Gastrocnemius medialis (tissue), 4 donors: ENCODE data around the gene TLR5. TPM values are rescaled to one million over a fixed set of nuclear protein-coding genes. Genes with fewer than 3 reads are reported as not detected.

ENCODE experiments used
- ATAC-seq, 2 donors: fragments of 150-250 bp; one replicate each; pipeline ENCODE4 v1.9.1; 2016
- DNase-seq, 2 donors: peaks; one replicate each; pipeline ENCODE4 v3.0.0-alpha.2; 2019
- H3K27ac ChIP-seq, 4 donors: fragments of 200-600 bp; sonication (generic); 1 replicate in 1 of 4; 2 replicates in 3 of 4; pipeline ENCODE4 v1.5.1; 2016 to 2018; ENCODE audit warnings: mild to moderate bottlenecking in 2 of 4, moderate library complexity in 1 of 4
- H3K27me3 ChIP-seq, 3 donors: fragments of 200-600 bp; sonication (generic) in 2 of 3; 1 replicate in 1 of 3; 2 replicates in 2 of 3; pipeline versions ENCODE4 v1.5.1 to v1.6.0; 2016 to 2019; ENCODE audit warnings: mild to moderate bottlenecking in 1 of 3, moderate library complexity in 1 of 3
- H3K36me3 ChIP-seq, 2 donors: fragments of 200-600 bp; sonication (generic) in 1 of 2; one replicate each; pipeline ENCODE4 v1.5.1; 2017 to 2018
- H3K4me1 ChIP-seq, 2 donors: fragments of 200-600 bp; sonication (generic) in 1 of 2; one replicate each; pipeline ENCODE4 v1.5.1; 2016 to 2017; ENCODE audit warnings: mild to moderate bottlenecking in 2 of 2
- H3K4me3 ChIP-seq, 4 donors: fragments of 200-600 bp; sonication (generic) in 3 of 4; 1 replicate in 1 of 4; 2 replicates in 3 of 4; pipeline ENCODE4 v1.5.1; 2016 to 2019; ENCODE audit warnings: mild to moderate bottlenecking in 2 of 4
- H3K9me3 ChIP-seq, 3 donors: fragments of 200-600 bp; sonication (generic) in 2 of 3; 1 replicate in 1 of 3; 2 replicates in 2 of 3; pipeline ENCODE4 v1.5.1; 2016 to 2019
- CTCF ChIP-seq, 5 experiments: fragments of 450-650 bp in 3 of 5; fragments of 200-600 bp in 2 of 5; sonication (generic) in 2 of 5; IDR thresholded peaks in 4 of 5; conservative IDR thresholded peaks in 1 of 5; 1 replicate in 4 of 5; 2 replicates in 1 of 5; pipeline ENCODE4 v1.5.1; 2016 to 2019; ENCODE audit warnings: antibody characterized with exemption in 5 of 5, mild to moderate bottlenecking in 3 of 5, moderate library complexity in 3 of 5
- POLR2A ChIP-seq, 2 donors: fragments of 450-650 bp; IDR thresholded peaks; one replicate each; pipeline ENCODE4 v1.6.1; 2017; ENCODE audit warnings: antibody characterized with exemption in 2 of 2, mild to moderate bottlenecking in 2 of 2, moderate library complexity in 2 of 2
- in situ Hi-C, 4 donors: fragments of 200-750 bp; cut with MboI; loops; one replicate each; pipeline versions ENCODE4 v1.15.0 to v1.8.0; 2017; ENCODE audit warnings: low sequenced_read_pairs in 4 of 4
- intact Hi-C: fragments of 100-400 bp; cut with DNase I; formaldehyde crosslinking; loops from one replicate; pipeline ENCODE4 v1.15.1; 2023; ENCODE audit warnings: low total_unique reads
- total RNA-seq, 4 donors: library from RNA; depleted of rRNA; stranded (reverse); fragments of >200 nt; gene quantifications; one replicate each; pipeline versions ENCODE4 v1.1.0 to v1.2.3, GENCODE V29; 2016

TLR5 gene
- total RNA-seq, 4 donors from 2014 or later, result 0.49 to 2.1 (median 1.3) TPM

- ATAC-seq (no peak), DNase-seq (no peak)
- no peak overlapping the region for H3K27ac ChIP-seq
- no peaks in the 10 kb centered on the region for H3K9me3 ChIP-seq
- no peaks in the 10 kb centered on the region for H3K27me3 ChIP-seq
- in situ Hi-C loops (loop anchor here in 2 of 4 donors (10.0 to 25.0 kb wide), 2 partner anchors 294 to 627 kb away; no protein-coding TSS in a partner anchor), intact Hi-C loops (no loop called here)
- H3K4me3 ChIP-seq, result no peak overlapping the region
- H3K36me3 ChIP-seq, result no peaks in the 10 kb centered on the region
- TF ChIP-seq CTCF (IDR thresholded peaks at IDR 0.05 in 4 of 5, conservative IDR thresholded peaks at IDR 0.05 in 1 of 5), result no peak
- TF ChIP-seq POLR2A (IDR thresholded peaks at IDR 0.05), result no peak
- no peaks in the 10 kb centered on the region for H3K4me1 ChIP-seq
Observed at GRCh38 chr1:223089250-223089649, 53.8 kb downstream of the TLR5 start.

- H3K27me3 ChIP-seq, result no peaks in the 10 kb centered on the region
- H3K9me3 ChIP-seq, result no peaks in the 10 kb centered on the region
- intact Hi-C loops (no loop called here), in situ Hi-C loops (loop anchor here in 2 of 4 donors (10.0 to 25.0 kb wide), 2 partner anchors 294 to 626 kb away; no protein-coding TSS in a partner anchor)
- TF ChIP-seq CTCF (IDR thresholded peaks at IDR 0.05 in 4 of 5, conservative IDR thresholded peaks at IDR 0.05 in 1 of 5) (no peak), POLR2A (IDR thresholded peaks at IDR 0.05) (no peak)
- DNase-seq (no peak), ATAC-seq (no peak)
- no peak overlapping the region for H3K4me3 ChIP-seq
- no peaks in the 10 kb centered on the region for H3K4me1 ChIP-seq
- H3K36me3 ChIP-seq, result no peaks in the 10 kb centered on the region
- no peak overlapping the region for H3K27ac ChIP-seq
Observed at GRCh38 chr1:223088713-223089240, 54.3 kb downstream of the TLR5 start.

GRCh38 chr1:223087291-223088255 lies 55.5 kb downstream of the TLR5 start:
- ATAC-seq (no peak), DNase-seq (no peak)
- no peaks in the 10 kb centered on the region for H3K9me3 ChIP-seq
- no peaks in the 10 kb centered on the region for H3K27me3 ChIP-seq
- in situ Hi-C loops (loop anchor here in 2 of 4 donors (10.0 to 25.0 kb wide), 2 partner anchors 293 to 625 kb away; no protein-coding TSS in a partner anchor), intact Hi-C loops (no loop called here)
- no peak for TF ChIP-seq CTCF (IDR thresholded peaks at IDR 0.05 in 4 of 5, conservative IDR thresholded peaks at IDR 0.05 in 1 of 5)
- TF ChIP-seq POLR2A (IDR thresholded peaks at IDR 0.05), result no peak
- no peaks in the 10 kb centered on the region for H3K4me1 ChIP-seq
- no peak overlapping the region for H3K4me3 ChIP-seq
- no peak overlapping the region for H3K27ac ChIP-seq
- no peaks in the 10 kb centered on the region for H3K36me3 ChIP-seq

GRCh38 chr1:223084464-223084866 lies 58.6 kb downstream of the TLR5 start:
- no peak for TF ChIP-seq POLR2A (IDR thresholded peaks at IDR 0.05)
- TF ChIP-seq CTCF (IDR thresholded peaks at IDR 0.05 in 4 of 5, conservative IDR thresholded peaks at IDR 0.05 in 1 of 5), result no peak
- ATAC-seq (no peak), DNase-seq (no peak)
- Histone ChIP-seq H3K9me3 (no peaks in the 10 kb centered on the region), H3K36me3 (no peaks in the 10 kb centered on the region), H3K4me3 (no peak overlapping the region), H3K27ac (no peak overlapping the region), H3K27me3 (no peaks in the 10 kb centered on the region), H3K4me1 (no peaks in the 10 kb centered on the region)
- in situ Hi-C loops, result loop anchor here in 2 of 4 donors (5.0 to 25.0 kb wide), 3 partner anchors 290 to 622 kb away; no protein-coding TSS in a partner anchor
- intact Hi-C loops, result loop anchor here (5.0 kb wide), 1 partner anchor 43 kb away; no protein-coding TSS in a partner anchor
